Neural cell (in vitro differentiated cells): Measurements from ENCODE around the gene SULT1C3.

Source experiments
- CTCF ChIP-seq: fragments of 450-650 bp; IDR thresholded peaks from 2 replicates; pipeline ENCODE4 v1.5.1; 2014; ENCODE audit warnings: antibody characterized with exemption, mild to moderate bottlenecking, moderate library complexity; ENCODE audit not compliant: poor library complexity, severe bottlenecking
- EP300 ChIP-seq: fragments of 450-650 bp; conservative IDR thresholded peaks from 2 replicates; pipeline ENCODE4 v1.6.1; 2014; ENCODE audit warnings: antibody characterized with exemption, mild to moderate bottlenecking, moderate library complexity; ENCODE audit not compliant: poor library complexity, severe bottlenecking
- POLR2AphosphoS5 ChIP-seq: IDR thresholded peaks from 2 replicates; pipeline ENCODE4 v1.6.1; 2012
- TAF1 ChIP-seq: IDR thresholded peaks from 2 replicates; pipeline ENCODE4 v1.6.1; 2012; ENCODE audit warnings: low read depth

- TF ChIP-seq CTCF (no peak), POLR2AphosphoS5 (no peak), TAF1 (no peak), EP300 (no peak)
These were observed 54.1 kb downstream of the SULT1C3 start for GRCh38 chr2:108293850-108294249.
